B cell (primary cell): ENCODE data around the gene CCDC116.

Experiments
- CTCF ChIP-seq: fragments of 200-600 bp; IDR thresholded peaks from one replicate; pipeline ENCODE4 v1.8.0; 2022; ENCODE audit warnings: antibody characterized with exemption, mild to moderate bottlenecking
- EZH2 ChIP-seq: IDR thresholded peaks from 2 replicates; pipeline ENCODE4 v1.6.1; 2012; ENCODE audit warnings: borderline replicate concordance, low read depth, mild to moderate bottlenecking, moderate library complexity, low read length; ENCODE audit not compliant: insufficient read depth, poor library complexity, severe bottlenecking

GRCh38 chr22:21672107-21672629 is 39.6 kb downstream of the CCDC116 start:
- TF ChIP-seq CTCF, result no peak
- no peak for TF ChIP-seq EZH2
